Gastroesophageal sphincter (tissue), 4 donors: ENCODE measurements around the gene IKZF1. TPM values are rescaled to one million over a fixed set of nuclear protein-coding genes. Genes with fewer than 3 reads are reported as not detected.

Experiments used
- ATAC-seq: fragments of 150-250 bp; one replicate; pipeline ENCODE4 v1.9.1; 2016; ENCODE audit warnings: mild to moderate bottlenecking, moderate library complexity
- H3K27ac ChIP-seq, 4 donors: fragments of 200-600 bp; sonication (generic) in 3 of 4; 1 replicate in 3 of 4; 2 replicates in 1 of 4; pipeline ENCODE4 v1.5.1; 2016 to 2019
- H3K27me3 ChIP-seq: fragments of 200-600 bp; sonication (generic); one replicate; pipeline ENCODE4 v1.5.1; 2019
- H3K36me3 ChIP-seq, 2 donors: fragments of 200-600 bp; sonication (generic); one replicate each; pipeline ENCODE4 v1.5.1; 2019; ENCODE audit warnings: control low read depth in 1 of 2
- H3K4me1 ChIP-seq, 3 donors: fragments of 200-600 bp; sonication (generic); 1 replicate in 2 of 3; 2 replicates in 1 of 3; pipeline ENCODE4 v1.5.1; 2016 to 2019; ENCODE audit warnings: control low read depth in 2 of 3
- H3K4me3 ChIP-seq, 2 donors: fragments of 200-600 bp; sonication (generic); one replicate each; pipeline ENCODE4 v1.5.1; 2019; ENCODE audit warnings: mild to moderate bottlenecking in 1 of 2, moderate library complexity in 1 of 2
- H3K9me3 ChIP-seq, 3 donors: fragments of 200-600 bp; sonication (generic); one replicate each; pipeline ENCODE4 v1.5.1; 2017 to 2019; ENCODE audit warnings: control low read depth in 2 of 3
- CTCF ChIP-seq, 4 experiments: fragments of 200-600 bp in 2 of 4; fragments of 450-650 bp in 2 of 4; sonication (generic) in 1 of 4; IDR thresholded peaks; one replicate each; pipeline ENCODE4 v1.5.1; 2017 to 2019; ENCODE audit warnings: antibody characterized with exemption in 4 of 4, mild to moderate bottlenecking in 2 of 4, moderate library complexity in 2 of 4
- EP300 ChIP-seq: sonication (generic); formaldehyde crosslinking; IDR thresholded peaks from one replicate; pipeline ENCODE4 v1.6.1; 2017; ENCODE audit warnings: antibody characterized with exemption, mild to moderate bottlenecking
- POLR2A ChIP-seq, 2 donors: fragments of 450-650 bp; IDR thresholded peaks; one replicate each; pipeline ENCODE4 v1.6.1; 2017; ENCODE audit warnings: antibody characterized with exemption in 2 of 2, mild to moderate bottlenecking in 2 of 2, moderate library complexity in 1 of 2
- POLR2AphosphoS5 ChIP-seq: sonication (generic); formaldehyde crosslinking; IDR thresholded peaks from one replicate; pipeline ENCODE4 v1.6.1; 2017; ENCODE audit warnings: antibody characterized with exemption
- WGBS, 2 donors: methylation state at CpG; one replicate each; pipeline ENCODE4 v1.1.5; 2018; ENCODE audit warnings: low coverage in 1 of 2; 5-methylcytosine and 5-hydroxymethylcytosine counted together
- total RNA-seq, 4 donors: library from RNA; depleted of rRNA; stranded (reverse); fragments of >200 nt; gene quantifications; one replicate each; pipeline ENCODE4 v1.1.0, GENCODE V29; 2016

IKZF1 gene
- total RNA-seq, 4 donors from 2014 or later: 2.5 to 14.1 (median 5.9) TPM

- Histone ChIP-seq H3K36me3 (no peaks in the 10 kb centered on the region), H3K27me3 (no peaks in the 10 kb centered on the region), H3K27ac (no peak overlapping the region), H3K9me3 (peaks cover 0 to 15% (median 2%) of the 10 kb centered on the region in 3 donors), H3K4me1 (no peaks in the 10 kb centered on the region), H3K4me3 (no peak overlapping the region)
- no peak for ATAC-seq
- whole genome bisulfite sequencing, 2 donors: 53 to 65% methylated on average over 8 of the region's 8 CpGs
- TF ChIP-seq POLR2A (IDR thresholded peaks at IDR 0.05) (no peak), CTCF (IDR thresholded peaks at IDR 0.05) (peak in 2 of 4 experiments; percentile 12 to 27)
These were observed 64.9 kb downstream of the IKZF1 start for GRCh38 chr7:50369143-50370026.

DNA sequence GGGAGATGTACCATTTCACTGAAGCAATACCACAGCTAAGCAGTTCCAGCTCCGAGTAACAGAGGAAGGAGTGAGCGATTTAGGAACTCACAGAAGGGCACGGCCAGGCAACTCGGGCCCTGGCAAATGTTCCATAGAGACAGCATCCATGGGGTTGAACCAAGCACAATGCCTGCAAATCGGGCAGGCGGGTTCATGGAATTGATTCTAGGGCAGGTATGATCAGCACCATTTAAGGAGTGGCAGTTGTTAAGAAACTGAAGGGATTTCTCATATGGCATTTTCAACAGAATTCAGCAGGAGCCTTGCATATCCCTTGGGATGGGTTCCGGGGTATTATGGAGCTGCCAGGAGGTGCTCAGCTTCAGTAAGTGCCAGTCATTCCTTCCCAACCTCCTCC is 66.4 kb downstream of the IKZF1 start:
- WGBS, 2 donors: 95 to 100% methylated on average over 1 to 4 of the region's 7 CpGs
- H3K27me3 ChIP-seq: no peaks in the 10 kb centered on the region
- H3K4me1 ChIP-seq: no peaks in the 10 kb centered on the region
- H3K4me3 ChIP-seq: no peak overlapping the region
- H3K27ac ChIP-seq: no peak overlapping the region
- peaks cover 0 to 15% (median 2%) of the 10 kb centered on the region in 3 donors for H3K9me3 ChIP-seq
- no peak for ATAC-seq
- no peaks in the 10 kb centered on the region for H3K36me3 ChIP-seq
- no peak for TF ChIP-seq POLR2AphosphoS5
- TF ChIP-seq EP300: no peak
- no peak for TF ChIP-seq CTCF (IDR thresholded peaks at IDR 0.05)
- no peak for TF ChIP-seq POLR2A (IDR thresholded peaks at IDR 0.05)

DNA sequence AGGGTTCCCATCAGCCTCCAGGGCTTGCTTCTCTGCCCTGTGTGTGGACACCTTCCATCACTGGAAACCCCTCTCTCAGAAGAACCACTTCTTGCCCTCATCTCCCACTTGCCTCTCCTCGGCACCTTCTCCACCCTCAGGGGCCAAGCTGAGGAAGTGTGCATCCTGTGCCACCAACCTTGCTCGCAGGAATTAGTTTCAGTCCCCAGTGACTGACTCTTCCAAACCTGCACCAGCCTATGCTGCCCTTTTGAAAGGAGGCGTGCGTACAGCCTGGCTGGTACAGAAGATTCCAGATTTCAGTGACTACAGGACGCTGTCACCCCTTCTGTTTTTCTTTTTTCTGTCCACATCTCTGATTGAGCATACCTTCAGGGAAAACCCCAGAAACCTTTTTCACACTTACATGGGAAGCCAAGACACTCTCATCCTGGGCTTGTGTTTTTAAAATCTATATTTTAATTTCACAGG is 67.1 kb downstream of the IKZF1 start:
- H3K27ac ChIP-seq: no peak overlapping the region
- 82 to 100% methylated on average over 5 of the region's 5 CpGs for WGBS, 2 donors
- no peaks in the 10 kb centered on the region for H3K4me1 ChIP-seq
- H3K9me3 ChIP-seq: peaks cover 0 to 15% (median 2%) of the 10 kb centered on the region in 3 donors
- no peak for TF ChIP-seq EP300
- TF ChIP-seq POLR2AphosphoS5: no peak
- no peak for TF ChIP-seq POLR2A (IDR thresholded peaks at IDR 0.05)
- TF ChIP-seq CTCF (IDR thresholded peaks at IDR 0.05): no peak
- no peaks in the 10 kb centered on the region for H3K36me3 ChIP-seq
- H3K4me3 ChIP-seq: no peak overlapping the region
- ATAC-seq: no peak
- no peaks in the 10 kb centered on the region for H3K27me3 ChIP-seq

GRCh38 chr7:50372923-50373322 is 68.4 kb downstream of the IKZF1 start:
- Histone ChIP-seq H3K27ac (no peak overlapping the region), H3K36me3 (no peaks in the 10 kb centered on the region), H3K9me3 (peaks cover 0 to 15% (median 2%) of the 10 kb centered on the region in 3 donors), H3K4me3 (no peak overlapping the region), H3K4me1 (no peaks in the 10 kb centered on the region), H3K27me3 (no peaks in the 10 kb centered on the region)
- ATAC-seq: no peak
- TF ChIP-seq EP300 (no peak), CTCF (IDR thresholded peaks at IDR 0.05) (no peak), POLR2A (IDR thresholded peaks at IDR 0.05) (no peak), POLR2AphosphoS5 (no peak)
- WGBS, 2 donors: 80% methylated on average over 1 of the region's 4 CpGs; no CpG with 5 or more reads in 1 of the 2 donors
